Frontal cortex (tissue), 4 donors: Measurements from ENCODE around the gene ZSCAN10. TPM values are rescaled to one million over a fixed set of nuclear protein-coding genes. Genes with fewer than 3 reads are reported as not detected.
"Not testable (repeated sequence)": the region's sequence is repeated elsewhere in the genome, so short reads cannot be mapped to it uniquely, and the experiment has no call there.

Experiments
- DNase-seq, 2 donors: peaks; one replicate each; pipeline ENCODE4 v3.0.0; 2012; ENCODE audit warnings: low spot score in 2 of 2
- FAIRE-seq: peaks from 2 replicates; lab custom pipeline; 2012; peaks lifted over from hg19 to GRCh38; lab: Jason Lieb, UNC
- small RNA-seq: library from RNA; depleted of rRNA; stranded (forward); fragments of <200 nt; gene quantifications from one replicate; pipeline ENCODE3, GENCODE V24; 2014
- total RNA-seq: library from RNA; depleted of rRNA; stranded (reverse); fragments of >200 nt; gene quantifications from one replicate; pipeline ENCODE4 v1.2.3, GENCODE V29; 2014
- donor health status: control.
- donor health status: control.
- donor health status: control.

Gene ZSCAN10
- total RNA-seq, 1 donor from 2014 or later, result not detected

DNA sequence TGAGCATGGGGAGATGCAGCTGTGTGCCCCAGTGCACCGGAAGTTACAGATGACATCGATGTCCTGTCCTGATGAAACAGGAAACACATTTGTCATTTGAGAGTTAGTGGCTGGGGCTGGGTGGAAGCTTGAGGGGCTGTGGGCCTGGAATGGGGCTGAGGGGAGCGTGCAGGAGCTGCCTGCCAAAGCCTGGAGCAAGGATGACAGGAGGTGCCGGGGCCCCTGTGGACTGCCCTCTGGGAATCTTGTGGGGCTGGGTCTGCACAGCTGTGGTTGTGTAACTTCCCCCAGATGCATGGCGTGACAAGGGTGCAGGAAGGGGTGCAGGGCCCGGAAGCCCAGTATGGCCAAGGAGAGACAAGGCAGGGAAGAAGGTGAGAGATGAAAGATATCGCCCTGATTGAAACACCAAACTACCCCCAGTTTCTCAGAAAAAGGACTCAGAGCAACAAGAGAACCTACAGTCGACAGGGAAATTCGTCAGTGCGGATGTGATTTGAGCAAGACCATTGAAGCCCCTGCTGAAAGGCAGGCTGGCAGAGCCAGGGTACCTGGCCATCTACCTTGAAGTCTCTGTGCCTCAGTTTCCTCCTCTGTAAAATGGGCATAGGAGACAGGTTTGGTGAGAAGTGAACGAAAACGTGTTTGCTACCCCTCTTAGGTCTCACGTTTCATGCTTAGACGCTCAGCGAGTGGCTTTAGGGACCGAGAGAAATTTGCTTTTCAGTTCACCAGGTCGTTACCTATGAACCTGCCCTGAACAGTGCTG is 43.9 kb downstream of the ZSCAN10 start:
- DNase-seq, result no peak
- FAIRE-seq, result no peak

GRCh38 chr16:3053330-3053710 is 45.8 kb downstream of the ZSCAN10 start:
- FAIRE-seq, DNase-seq: not testable (repeated sequence)

DNA sequence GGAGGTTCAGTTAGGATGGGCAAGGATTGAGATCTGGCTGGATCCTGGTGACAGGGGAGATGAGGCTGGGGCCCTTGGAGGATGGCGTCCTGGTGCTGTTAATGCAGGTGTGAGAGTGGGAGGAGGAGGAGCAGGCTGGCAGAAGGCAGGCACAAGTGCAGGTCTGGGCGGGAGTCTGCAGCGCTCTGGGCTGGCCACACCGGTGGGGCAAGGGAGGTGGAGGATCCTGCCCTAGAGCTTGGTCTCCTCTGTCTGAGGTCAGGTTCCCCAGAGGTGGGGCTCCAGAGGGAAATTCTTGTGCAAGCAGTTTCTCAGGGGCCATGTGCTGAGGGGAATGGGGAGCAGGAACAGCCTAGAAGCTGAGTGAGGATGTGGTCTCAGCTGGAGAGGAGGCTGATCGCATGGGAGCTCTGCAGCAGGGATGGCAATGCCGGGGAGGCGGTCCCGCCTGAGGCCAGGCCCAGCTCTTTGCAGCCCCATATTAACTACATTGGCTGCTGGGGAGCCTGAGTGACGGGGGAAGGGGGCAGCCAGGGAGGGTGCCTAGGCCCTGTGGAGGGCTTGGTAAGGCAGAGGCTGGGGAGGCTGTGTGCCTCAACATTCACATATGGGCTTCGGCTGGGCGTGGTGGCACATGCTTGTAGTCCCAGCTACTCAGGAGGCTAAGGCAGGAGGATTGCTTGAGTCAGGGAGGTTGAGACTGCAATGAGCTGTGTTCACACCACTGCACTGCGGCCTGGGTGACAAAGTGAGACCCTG is 46.3 kb downstream of the ZSCAN10 start:
- FAIRE-seq, DNase-seq: not testable (repeated sequence)

DNA sequence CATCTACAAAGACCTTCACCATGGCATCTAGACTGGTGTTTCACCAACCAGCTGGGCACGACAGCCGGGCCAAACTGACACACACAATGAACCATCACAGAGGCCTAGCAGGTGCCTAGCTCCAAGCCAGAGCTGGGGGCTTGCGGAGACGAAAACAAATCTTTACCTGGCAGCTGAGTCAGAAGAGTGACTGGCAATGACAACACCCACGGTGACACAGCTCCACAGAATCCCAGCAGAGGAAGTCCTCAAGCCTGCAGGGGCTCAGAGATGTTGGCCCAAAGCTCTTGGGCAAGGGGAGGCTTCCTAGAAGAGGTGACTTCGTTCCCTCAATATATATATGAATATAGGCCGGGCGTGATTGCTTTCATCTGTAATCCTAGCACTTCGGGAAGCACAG is 47.6 kb downstream of the ZSCAN10 start:
- no peak for DNase-seq
- no peak for FAIRE-seq

DNA sequence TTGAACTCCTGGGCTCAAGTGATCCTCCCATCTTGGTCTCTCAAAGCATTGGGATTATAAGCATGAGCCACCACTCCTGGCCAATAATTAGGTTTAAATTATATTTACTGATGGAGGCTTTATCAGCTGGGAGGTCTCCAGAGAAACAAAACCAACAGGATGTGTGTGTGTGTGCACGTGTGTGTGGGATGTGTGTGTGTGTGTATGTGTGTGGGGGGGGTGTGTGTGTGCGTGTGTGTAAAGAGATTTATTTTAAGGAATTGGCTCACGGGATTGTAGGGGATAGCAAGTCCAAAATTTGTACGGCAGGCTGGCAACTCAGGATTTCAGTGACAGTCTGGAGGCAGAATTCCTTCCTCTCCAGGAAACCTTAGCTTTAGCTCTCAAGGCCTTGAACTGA is 48.1 kb downstream of the ZSCAN10 start:
- DNase-seq, result no peak
- FAIRE-seq, result no peak

- no peak for FAIRE-seq
- no peak for DNase-seq
Measured at GRCh38 chr16:3050487-3050886, 48.6 kb downstream of the ZSCAN10 start.

DNA sequence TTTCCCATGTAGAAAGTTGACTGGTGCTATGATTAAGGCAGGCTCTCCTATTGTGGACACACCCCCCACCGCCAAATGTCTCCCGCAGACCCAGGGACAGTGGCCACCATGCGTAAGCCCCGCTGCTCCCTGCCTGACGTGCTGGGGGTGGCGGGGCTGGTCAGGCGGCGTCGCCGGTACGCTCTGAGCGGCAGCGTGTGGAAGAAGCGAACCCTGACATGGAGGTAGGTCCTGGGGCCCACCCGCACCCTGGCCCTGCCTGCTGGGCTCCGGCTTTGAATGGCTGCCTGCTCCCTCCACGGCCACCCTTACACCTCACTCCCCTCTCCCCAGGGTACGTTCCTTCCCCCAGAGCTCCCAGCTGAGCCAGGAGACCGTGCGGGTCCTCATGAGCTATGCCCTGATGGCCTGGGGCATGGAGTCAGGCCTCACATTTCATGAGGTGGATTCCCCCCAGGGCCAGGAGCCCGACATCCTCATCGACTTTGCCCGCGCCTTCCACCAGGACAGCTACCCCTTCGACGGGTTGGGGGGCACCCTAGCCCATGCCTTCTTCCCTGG is 49.1 kb downstream of the ZSCAN10 start:
- no peak for FAIRE-seq

DNA sequence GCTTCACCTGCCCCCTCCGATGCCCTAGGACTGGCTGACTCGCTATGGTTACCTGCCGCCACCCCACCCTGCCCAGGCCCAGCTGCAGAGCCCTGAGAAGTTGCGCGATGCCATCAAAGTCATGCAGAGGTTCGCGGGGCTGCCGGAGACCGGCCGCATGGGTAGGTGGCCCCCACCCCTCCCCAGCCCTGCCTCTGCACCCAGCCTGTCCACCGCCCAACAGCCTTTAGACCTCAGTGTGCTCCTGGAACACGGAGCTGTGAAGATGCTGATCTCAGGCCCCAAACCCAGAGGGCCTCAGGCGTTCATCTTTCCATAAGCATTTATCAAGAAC is 51.7 kb downstream of the ZSCAN10 start:
- DNase-seq (no peak), FAIRE-seq (no peak)

More for the DNA sequence above, 49.1 kb downstream of the ZSCAN10 start:
- DNase-seq, result no peak

GRCh38 chr16:3046641-3047386 is 52.3 kb downstream of the ZSCAN10 start:
- DNase-seq, result peak; percentile 19 to 44
- FAIRE-seq, result no peak

DNA sequence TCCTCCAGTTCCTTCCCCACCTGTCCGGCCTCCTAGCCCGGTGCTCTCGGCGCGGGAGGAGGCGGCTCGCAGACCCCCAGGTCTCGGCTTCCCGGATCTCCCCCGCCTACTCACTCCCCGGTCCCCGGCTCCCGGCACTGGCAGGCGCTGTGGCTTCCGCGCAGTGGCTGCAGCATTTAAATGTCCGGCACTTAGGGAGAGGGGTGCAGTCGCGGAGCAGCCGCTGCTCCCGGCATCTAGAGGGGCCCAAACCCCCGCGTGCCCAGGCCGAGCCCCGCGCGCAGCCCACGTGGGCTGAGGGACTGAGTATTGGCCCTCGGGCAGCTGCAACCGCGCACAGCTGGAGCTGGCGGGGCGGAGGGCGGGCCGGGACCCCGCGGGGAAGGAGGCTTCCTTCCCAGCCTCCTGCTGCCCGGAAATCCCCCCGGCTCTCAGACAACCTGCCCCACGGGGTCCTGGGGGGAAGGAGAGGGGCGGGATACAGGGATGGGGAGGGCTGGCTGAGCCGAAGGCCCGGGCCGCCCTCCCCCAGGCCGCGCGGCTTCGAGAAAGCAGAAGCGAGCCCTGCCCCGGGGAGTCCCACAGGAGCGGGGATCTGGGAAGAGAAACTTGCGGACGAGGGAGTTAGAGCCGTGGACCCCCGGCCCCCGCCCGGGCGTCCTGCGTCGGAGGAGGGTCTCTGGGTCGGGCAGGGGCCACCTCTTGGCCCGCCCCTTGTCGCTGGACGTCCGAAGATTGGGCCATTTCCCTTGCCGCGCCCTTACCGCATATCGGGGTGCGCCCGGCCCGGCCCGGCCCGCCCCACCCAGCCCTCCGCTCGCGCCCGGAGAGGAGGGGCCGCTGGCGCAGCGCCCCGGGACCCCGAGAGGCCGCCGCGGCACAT is 53.1 kb downstream of the ZSCAN10 start, which contains the start of gene MMP25:
Gene MMP25 (plus strand): TSS at position 804 of the 883 bp plus-strand sequence. CDS start 357 bp downstream, outside the sequence.
- FAIRE-seq, result no peak
- peak in 1 of 2 donors; percentile 53 for DNase-seq

- FAIRE-seq, result no peak
- DNase-seq, result no peak
Measured at GRCh38 chr16:3044708-3045107, 54.4 kb downstream of the ZSCAN10 start.

DNA sequence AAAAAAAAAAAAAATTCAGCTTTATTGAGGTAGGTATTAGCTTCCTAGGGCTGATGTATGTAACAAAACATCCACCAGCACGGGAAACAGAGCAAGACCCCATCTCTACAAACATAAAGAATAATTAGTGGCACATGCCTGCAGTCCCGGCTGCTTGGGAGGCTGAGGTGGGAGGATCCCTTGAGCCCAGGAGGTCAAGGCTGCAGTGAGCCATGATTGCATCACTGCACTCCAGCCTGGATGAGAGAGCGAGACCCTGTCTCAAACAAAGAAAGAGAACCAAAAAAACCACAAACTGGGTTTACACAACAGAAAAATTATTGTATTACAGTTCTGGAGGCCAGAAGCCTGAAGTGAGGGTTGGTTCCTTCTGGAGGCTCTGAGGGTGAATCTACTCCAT is 56.7 kb downstream of the ZSCAN10 start:
- no peak for DNase-seq
- no peak for FAIRE-seq

DNA sequence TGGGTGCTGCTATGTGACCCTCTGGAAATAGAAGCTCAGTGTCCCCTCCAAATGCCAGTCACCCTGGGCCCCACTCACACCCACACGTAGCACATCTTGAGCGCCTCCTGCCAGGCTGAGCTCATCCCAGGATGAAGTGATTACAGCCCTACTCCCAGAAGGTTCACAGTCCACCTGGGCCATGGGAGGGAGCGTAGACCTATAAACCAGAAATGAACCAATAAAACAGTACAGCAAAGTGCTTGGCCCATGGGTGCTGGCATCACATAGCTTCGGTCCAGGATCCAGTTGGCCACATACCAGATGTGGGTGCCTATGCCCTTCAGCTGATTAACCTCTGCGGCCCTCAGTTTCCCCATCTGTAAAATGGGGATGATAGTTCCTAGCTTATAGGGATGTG is 60.2 kb downstream of the ZSCAN10 start:
- FAIRE-seq, result no peak
- DNase-seq, result no peak

Small RNA genes within 50 kb of the gene (small RNA-seq; reads per million reads assigned to genes)
- 0.20 reads per million for gene RNU1-22P

Other genes with a start within 250 kb of the ZSCAN10 start
- gene PRSS22, start 241.1 kb downstream of the ZSCAN10 start, total RNA-seq, result not detected
- gene FLYWCH2, start 216.1 kb downstream of the ZSCAN10 start, total RNA-seq, result 46.5 TPM
- gene FLYWCH1, start 187.4 kb downstream of the ZSCAN10 start, total RNA-seq, result 22.8 TPM
- not detected for gene KREMEN2, start 135.0 kb downstream of the ZSCAN10 start, total RNA-seq
- 18.3 TPM for gene PAQR4, start 129.9 kb downstream of the ZSCAN10 start, total RNA-seq
- 1.2 TPM for gene PKMYT1, start 118.8 kb downstream of the ZSCAN10 start, total RNA-seq
- gene CLDN9, start 86.4 kb downstream of the ZSCAN10 start, total RNA-seq, result not detected
- gene CLDN6, start 81.1 kb downstream of the ZSCAN10 start, total RNA-seq, result 0.41 TPM
- 0.82 TPM for gene TNFRSF12A, start 78.9 kb downstream of the ZSCAN10 start, total RNA-seq
- 15.5 TPM for gene HCFC1R1, start 75.4 kb downstream of the ZSCAN10 start, total RNA-seq
- 6.1 TPM for gene THOC6, start 75.3 kb downstream of the ZSCAN10 start, total RNA-seq
- gene BICDL2, start 62.4 kb downstream of the ZSCAN10 start, total RNA-seq, result not detected
- gene MMP25, start 52.7 kb downstream of the ZSCAN10 start, total RNA-seq, result 0.41 TPM
- gene IL32, start 33.7 kb downstream of the ZSCAN10 start, total RNA-seq, result 0.82 TPM
- 17.9 TPM for gene ZNF205, start 13.3 kb upstream of the ZSCAN10 start, total RNA-seq
- 6.9 TPM for gene ZNF213, start 35.7 kb upstream of the ZSCAN10 start, total RNA-seq
- gene OR1F1, start 88.9 kb upstream of the ZSCAN10 start, total RNA-seq, result 0.41 TPM
- 16.7 TPM for gene ZNF200, start 135.9 kb upstream of the ZSCAN10 start, total RNA-seq
- under 0.01 TPM for gene MEFV, start 157.3 kb upstream of the ZSCAN10 start, total RNA-seq
- 45.7 TPM for gene ZNF263, start 184.2 kb upstream of the ZSCAN10 start, total RNA-seq
- gene TIGD7, start 206.1 kb upstream of the ZSCAN10 start, total RNA-seq, result 22.0 TPM
- 33.4 TPM for gene ZNF75A, start 206.2 kb upstream of the ZSCAN10 start, total RNA-seq